ENCODE results near the gene CDC20B.

CDC20B gene

GRCh38 chr5:55081541-55081940 is 91.4 kb downstream of the CDC20B start:
- TF ChIP-seq EZH2 (IDR thresholded peaks at IDR 0.05; ENCODE audit: borderline replicate concordance, low read length), result no peak
- no peak for TF ChIP-seq CTCF (IDR thresholded peaks at IDR 0.05; ENCODE audit: low read length)
- H3K27ac ChIP-seq (ENCODE audit: low read depth, low read length, poor library complexity, severe bottlenecking), result no peak overlapping the region
- no peak overlapping the region for H3K4me2 ChIP-seq (ENCODE audit: low read length)

GRCh38 chr5:55073211-55073610 is 99.8 kb downstream of the CDC20B start:
- H3K27ac ChIP-seq (ENCODE audit: low read depth, low read length, poor library complexity, severe bottlenecking), result no peak overlapping the region
- no peak overlapping the region for H3K4me3 ChIP-seq (ENCODE audit: low read depth, low read length, poor library complexity, severe bottlenecking)
- no peaks in the 10 kb centered on the region for H3K9me3 ChIP-seq (ENCODE audit: low read length)
- TF ChIP-seq EZH2 (IDR thresholded peaks at IDR 0.05; ENCODE audit: borderline replicate concordance, low read length) (no peak), CTCF (IDR thresholded peaks at IDR 0.05; ENCODE audit: low read length) (no peak)
- H3K79me2 ChIP-seq (ENCODE audit: insufficient read depth, low read length), result no peaks in the 10 kb centered on the region
- H3K36me3 ChIP-seq (ENCODE audit: insufficient read depth, low read length), result no peaks in the 10 kb centered on the region
- no peaks in the 10 kb centered on the region for H3K9me2 ChIP-seq (ENCODE audit: low read depth, low read length)
- H3K9ac ChIP-seq (ENCODE audit: low read length), result no peak overlapping the region
- no peaks in the 10 kb centered on the region for H4K20me1 ChIP-seq (ENCODE audit: insufficient read depth, low read length)
- H3K4me1 ChIP-seq (ENCODE audit: insufficient read depth, low read length, severe bottlenecking), result no peaks in the 10 kb centered on the region
- no peak overlapping the region for H3K4me2 ChIP-seq (ENCODE audit: low read length)
- H3K27me3 ChIP-seq (ENCODE audit: insufficient read depth, low read length), result no peaks in the 10 kb centered on the region
- no peak overlapping the region for H2AFZ ChIP-seq (ENCODE audit: low read length)
- no peaks in the 10 kb centered on the region for H3F3A ChIP-seq (ENCODE audit: insufficient read depth, low read length)

More at GRCh38 chr5:55081541-55081940, 91.4 kb downstream of the CDC20B start:
- H3K9ac ChIP-seq (ENCODE audit: low read length), result no peak overlapping the region
- no peaks in the 10 kb centered on the region for H3K27me3 ChIP-seq (ENCODE audit: insufficient read depth, low read length)
- H3K79me2 ChIP-seq (ENCODE audit: insufficient read depth, low read length), result no peaks in the 10 kb centered on the region
- H3F3A ChIP-seq (ENCODE audit: insufficient read depth, low read length), result no peaks in the 10 kb centered on the region
- no peak overlapping the region for H3K4me3 ChIP-seq (ENCODE audit: low read depth, low read length, poor library complexity, severe bottlenecking)
- no peaks in the 10 kb centered on the region for H3K36me3 ChIP-seq (ENCODE audit: insufficient read depth, low read length)
- no peaks in the 10 kb centered on the region for H4K20me1 ChIP-seq (ENCODE audit: insufficient read depth, low read length)
- no peak overlapping the region for H2AFZ ChIP-seq (ENCODE audit: low read length)
- no peaks in the 10 kb centered on the region for H3K9me3 ChIP-seq (ENCODE audit: low read length)
- H3K9me2 ChIP-seq (ENCODE audit: low read depth, low read length), result no peaks in the 10 kb centered on the region
- H3K4me1 ChIP-seq (ENCODE audit: insufficient read depth, low read length, severe bottlenecking), result no peaks in the 10 kb centered on the region

- no peaks in the 10 kb centered on the region for H3K79me2 ChIP-seq (ENCODE audit: insufficient read depth, low read length)
- no peaks in the 10 kb centered on the region for H3K4me1 ChIP-seq (ENCODE audit: insufficient read depth, low read length, severe bottlenecking)
- TF ChIP-seq EZH2 (IDR thresholded peaks at IDR 0.05; ENCODE audit: borderline replicate concordance, low read length) (no peak), CTCF (IDR thresholded peaks at IDR 0.05; ENCODE audit: low read length) (no peak)
- no peaks in the 10 kb centered on the region for H3K9me3 ChIP-seq (ENCODE audit: low read length)
- H3K9me2 ChIP-seq (ENCODE audit: low read depth, low read length), result no peaks in the 10 kb centered on the region
- H3K27me3 ChIP-seq (ENCODE audit: insufficient read depth, low read length), result no peaks in the 10 kb centered on the region
- H3F3A ChIP-seq (ENCODE audit: insufficient read depth, low read length), result no peaks in the 10 kb centered on the region
- no peaks in the 10 kb centered on the region for H3K36me3 ChIP-seq (ENCODE audit: insufficient read depth, low read length)
- H3K27ac ChIP-seq (ENCODE audit: low read depth, low read length, poor library complexity, severe bottlenecking), result no peak overlapping the region
- no peak overlapping the region for H3K9ac ChIP-seq (ENCODE audit: low read length)
- no peak overlapping the region for H3K4me2 ChIP-seq (ENCODE audit: low read length)
- H3K4me3 ChIP-seq (ENCODE audit: low read depth, low read length, poor library complexity, severe bottlenecking), result no peak overlapping the region
- no peak overlapping the region for H2AFZ ChIP-seq (ENCODE audit: low read length)
- no peaks in the 10 kb centered on the region for H4K20me1 ChIP-seq (ENCODE audit: insufficient read depth, low read length)
Observed at GRCh38 chr5:55072666-55073065, 100.3 kb downstream of the CDC20B start.

All from OCI-LY1 (cell line).